ENCODE measurements around the gene GCLC. TPM values are rescaled to one million over a fixed set of nuclear protein-coding genes. Genes with fewer than 3 reads are reported as not detected.

Gene GCLC
- polyA plus RNA-seq, 1 donor (not counting 4 experiments of a cell fraction or from before 2014, with no cell fraction given): 73.2 TPM

DNA sequence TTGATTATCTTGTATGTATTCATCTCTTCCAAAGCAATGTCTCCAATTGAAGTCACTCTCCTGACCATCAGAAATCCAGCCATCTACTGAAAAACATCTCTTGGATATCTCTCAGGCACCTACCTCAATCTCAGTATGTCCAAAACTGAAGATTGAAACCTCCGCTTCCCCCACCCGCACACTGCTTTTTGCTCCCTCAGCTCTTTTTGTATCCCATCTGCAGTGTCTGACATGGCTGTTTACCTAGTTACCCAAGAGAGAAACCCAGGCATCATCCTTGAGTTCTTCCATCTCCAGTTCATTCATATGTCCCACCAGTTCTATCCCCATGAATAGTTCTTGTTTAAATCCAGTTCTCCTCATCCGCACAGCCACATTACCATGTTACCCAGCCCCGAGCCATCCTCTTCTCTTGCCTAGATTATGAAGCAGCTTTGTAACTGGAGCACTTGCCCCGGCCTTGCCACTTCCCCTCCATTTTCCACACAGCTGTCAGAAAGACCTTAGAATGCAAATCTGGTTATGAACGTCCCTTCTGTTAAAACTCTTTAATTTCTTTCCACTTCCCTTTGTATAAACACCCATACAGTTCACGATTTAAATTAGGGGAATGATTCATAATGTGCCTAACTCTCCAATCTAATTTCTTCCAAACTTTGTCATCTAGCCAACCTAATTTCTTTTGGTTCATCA is 40.5 kb upstream of the GCLC start:
- no peak overlapping the region for H3K4me3 ChIP-seq (ENCODE audit: control insufficient read depth in 2 of 3, extremely low read depth in 1 of 3, insufficient read depth in 2 of 3, low read depth in 1 of 3, low read length in 3 of 3)
- H3K9me3 ChIP-seq (ENCODE audit: control insufficient read depth, low read depth, low read length): no peaks in the 10 kb centered on the region
- H3K9ac ChIP-seq (ENCODE audit: control insufficient read depth, extremely low read depth, insufficient read depth, low read length): no peak overlapping the region
- no peak for FAIRE-seq
- dilution Hi-C loops (cut with MboI; ENCODE audit: extremely low pct_ligation_motif_present, low sequenced_read_pairs): no loop called here
- H2AFZ ChIP-seq (ENCODE audit: control insufficient read depth, low read length): peak overlapping the region; percentile 21
- no peaks in the 10 kb centered on the region for H3K9me1 ChIP-seq (ENCODE audit: control insufficient read depth, extremely low read depth, insufficient read depth, low read length)
- no peak for DNase-seq (ENCODE audit: low read depth, low spot score)
- H3K4me2 ChIP-seq (ENCODE audit: control insufficient read depth, extremely low read depth, insufficient read depth, low read depth, low read length): no peak overlapping the region
- no peak overlapping the region for H3K27ac ChIP-seq (ENCODE audit: control insufficient read depth, insufficient read depth, low read length)
- H3K79me2 ChIP-seq (ENCODE audit: control insufficient read depth, insufficient read depth, low read length): no peaks in the 10 kb centered on the region
- H3K4me1 ChIP-seq (ENCODE audit: control insufficient read depth, extremely low read depth, insufficient read depth, low read length): peaks cover 25% of the 10 kb centered on the region
- TF ChIP-seq EZH2 (IDR thresholded peaks at IDR 0.05; ENCODE audit: low read length): no peak
- TF ChIP-seq, protein P1, sequence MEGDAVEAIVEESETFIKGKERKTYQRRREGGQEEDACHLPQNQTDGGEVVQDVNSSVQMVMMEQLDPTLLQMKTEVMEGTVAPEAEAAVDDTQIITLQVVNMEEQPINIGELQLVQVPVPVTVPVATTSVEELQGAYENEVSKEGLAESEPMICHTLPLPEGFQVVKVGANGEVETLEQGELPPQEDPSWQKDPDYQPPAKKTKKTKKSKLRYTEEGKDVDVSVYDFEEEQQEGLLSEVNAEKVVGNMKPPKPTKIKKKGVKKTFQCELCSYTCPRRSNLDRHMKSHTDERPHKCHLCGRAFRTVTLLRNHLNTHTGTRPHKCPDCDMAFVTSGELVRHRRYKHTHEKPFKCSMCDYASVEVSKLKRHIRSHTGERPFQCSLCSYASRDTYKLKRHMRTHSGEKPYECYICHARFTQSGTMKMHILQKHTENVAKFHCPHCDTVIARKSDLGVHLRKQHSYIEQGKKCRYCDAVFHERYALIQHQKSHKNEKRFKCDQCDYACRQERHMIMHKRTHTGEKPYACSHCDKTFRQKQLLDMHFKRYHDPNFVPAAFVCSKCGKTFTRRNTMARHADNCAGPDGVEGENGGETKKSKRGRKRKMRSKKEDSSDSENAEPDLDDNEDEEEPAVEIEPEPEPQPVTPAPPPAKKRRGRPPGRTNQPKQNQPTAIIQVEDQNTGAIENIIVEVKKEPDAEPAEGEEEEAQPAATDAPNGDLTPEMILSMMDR (optimal IDR thresholded peaks at IDR 0.05 in 1 of 3, IDR thresholded peaks at IDR 0.05 in 1 of 3, conservative IDR thresholded peaks at IDR 0.05 in 1 of 3; ENCODE audit: extremely low read depth in 1 of 3, insufficient read depth in 2 of 3, low read length in 3 of 3): no peak
- no peaks in the 10 kb centered on the region for H3K36me3 ChIP-seq (ENCODE audit: control insufficient read depth in 2 of 2, extremely low read depth in 1 of 2, insufficient read depth in 2 of 2, low read length in 2 of 2)
- H3K27me3 ChIP-seq (ENCODE audit: control insufficient read depth, extremely low read depth, insufficient read depth, low read length): no peaks in the 10 kb centered on the region
- no peaks in the 10 kb centered on the region for H4K20me1 ChIP-seq (ENCODE audit: control insufficient read depth, extremely low read depth, insufficient read depth, low read length)

DNA sequence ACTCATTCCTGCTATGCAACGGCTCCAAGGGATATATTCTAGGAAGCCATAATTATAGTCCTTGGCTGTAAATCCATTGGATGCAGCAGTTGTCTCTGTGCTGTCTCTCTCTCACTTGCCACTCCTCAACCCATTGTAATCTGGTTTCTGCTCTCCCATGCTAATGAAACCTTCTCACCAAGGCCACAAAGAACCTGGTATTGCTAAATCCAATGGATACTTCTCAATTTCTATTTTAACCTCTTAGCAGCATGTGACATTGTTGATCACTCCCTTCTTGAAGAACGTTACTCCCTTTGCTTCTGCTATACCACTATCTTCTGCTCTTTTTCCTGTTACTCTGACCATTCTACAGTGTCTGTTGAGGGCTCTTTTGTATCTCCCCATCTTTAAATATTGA is 39.8 kb upstream of the GCLC start:
- H3K27ac ChIP-seq (ENCODE audit: control insufficient read depth, insufficient read depth, low read length): no peak overlapping the region
- no peaks in the 10 kb centered on the region for H3K79me2 ChIP-seq (ENCODE audit: control insufficient read depth, insufficient read depth, low read length)
- H3K4me3 ChIP-seq (ENCODE audit: control insufficient read depth in 2 of 3, extremely low read depth in 1 of 3, insufficient read depth in 2 of 3, low read depth in 1 of 3, low read length in 3 of 3): no peak overlapping the region
- dilution Hi-C loops (cut with MboI; ENCODE audit: extremely low pct_ligation_motif_present, low sequenced_read_pairs): no loop called here
- no peak overlapping the region for H3K9ac ChIP-seq (ENCODE audit: control insufficient read depth, extremely low read depth, insufficient read depth, low read length)
- H3K9me3 ChIP-seq (ENCODE audit: control insufficient read depth, low read depth, low read length): no peaks in the 10 kb centered on the region
- H2AFZ ChIP-seq (ENCODE audit: control insufficient read depth, low read length): no peak overlapping the region
- no peaks in the 10 kb centered on the region for H3K9me1 ChIP-seq (ENCODE audit: control insufficient read depth, extremely low read depth, insufficient read depth, low read length)
- H3K36me3 ChIP-seq (ENCODE audit: control insufficient read depth in 2 of 2, extremely low read depth in 1 of 2, insufficient read depth in 2 of 2, low read length in 2 of 2): no peaks in the 10 kb centered on the region
- TF ChIP-seq, protein P1 (optimal IDR thresholded peaks at IDR 0.05 in 1 of 3, IDR thresholded peaks at IDR 0.05 in 1 of 3, conservative IDR thresholded peaks at IDR 0.05 in 1 of 3; ENCODE audit: extremely low read depth in 1 of 3, insufficient read depth in 2 of 3, low read length in 3 of 3): no peak
- TF ChIP-seq EZH2 (IDR thresholded peaks at IDR 0.05; ENCODE audit: low read length): no peak
- DNase-seq (ENCODE audit: low read depth, low spot score) (no peak), FAIRE-seq (no peak)
- no peaks in the 10 kb centered on the region for H3K27me3 ChIP-seq (ENCODE audit: control insufficient read depth, extremely low read depth, insufficient read depth, low read length)
- no peaks in the 10 kb centered on the region for H4K20me1 ChIP-seq (ENCODE audit: control insufficient read depth, extremely low read depth, insufficient read depth, low read length)
- no peak overlapping the region for H3K4me2 ChIP-seq (ENCODE audit: control insufficient read depth, extremely low read depth, insufficient read depth, low read depth, low read length)
- H3K4me1 ChIP-seq (ENCODE audit: control insufficient read depth, extremely low read depth, insufficient read depth, low read length): peaks cover 25% of the 10 kb centered on the region
